ENCODE results near the gene SCAPER. TPM values are rescaled to one million over a fixed set of nuclear protein-coding genes. Genes with fewer than 3 reads are reported as not detected.

Gene SCAPER
- total RNA-seq, 1 experiment from 2014 or later = 15.3 TPM

- Histone ChIP-seq H3K27ac (ENCODE audit: low read length) (no peak overlapping the region), H3K4me1 (ENCODE audit: control insufficient read depth, insufficient read depth, low read length) (no peaks in the 10 kb centered on the region), H3K36me3 (ENCODE audit: control insufficient read depth, insufficient read depth, low read length) (no peaks in the 10 kb centered on the region), H3K4me3 (ENCODE audit: low read depth in 2 of 2, low read length in 2 of 2) (no peak overlapping the region), H3K9me3 (ENCODE audit: control insufficient read depth, insufficient read depth, low read depth, low read length) (no peaks in the 10 kb centered on the region), H3K27me3 (ENCODE audit: control insufficient read depth, insufficient read depth, low read length) (no peaks in the 10 kb centered on the region; the same call in 1 of the 2 replicates)
- ChIA-PET CTCF (no interaction called here), POLR2A (no interaction called here)
- TF ChIP-seq REST (IDR thresholded peaks at IDR 0.05; ENCODE audit: insufficient read depth in 1 of 2, low read depth in 2 of 2, low read length in 1 of 2) = no peak
- no peak for TF ChIP-seq SIN3A (IDR thresholded peaks at IDR 0.05; ENCODE audit: borderline replicate concordance, insufficient read depth, low read depth, low read length)
- no peak for TF ChIP-seq POLR2AphosphoS5 (IDR thresholded peaks at IDR 0.05; ENCODE audit: low read depth, low read length)
- TF ChIP-seq TCF7L2 (IDR thresholded peaks at IDR 0.05; ENCODE audit: low read depth, low read length) = no peak
- TF ChIP-seq, protein P1, sequence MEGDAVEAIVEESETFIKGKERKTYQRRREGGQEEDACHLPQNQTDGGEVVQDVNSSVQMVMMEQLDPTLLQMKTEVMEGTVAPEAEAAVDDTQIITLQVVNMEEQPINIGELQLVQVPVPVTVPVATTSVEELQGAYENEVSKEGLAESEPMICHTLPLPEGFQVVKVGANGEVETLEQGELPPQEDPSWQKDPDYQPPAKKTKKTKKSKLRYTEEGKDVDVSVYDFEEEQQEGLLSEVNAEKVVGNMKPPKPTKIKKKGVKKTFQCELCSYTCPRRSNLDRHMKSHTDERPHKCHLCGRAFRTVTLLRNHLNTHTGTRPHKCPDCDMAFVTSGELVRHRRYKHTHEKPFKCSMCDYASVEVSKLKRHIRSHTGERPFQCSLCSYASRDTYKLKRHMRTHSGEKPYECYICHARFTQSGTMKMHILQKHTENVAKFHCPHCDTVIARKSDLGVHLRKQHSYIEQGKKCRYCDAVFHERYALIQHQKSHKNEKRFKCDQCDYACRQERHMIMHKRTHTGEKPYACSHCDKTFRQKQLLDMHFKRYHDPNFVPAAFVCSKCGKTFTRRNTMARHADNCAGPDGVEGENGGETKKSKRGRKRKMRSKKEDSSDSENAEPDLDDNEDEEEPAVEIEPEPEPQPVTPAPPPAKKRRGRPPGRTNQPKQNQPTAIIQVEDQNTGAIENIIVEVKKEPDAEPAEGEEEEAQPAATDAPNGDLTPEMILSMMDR (IDR thresholded peaks at IDR 0.05) = no peak
- no peak for ATAC-seq
- BruUV-seq (replicated peaks) = no TSS peak
- in situ Hi-C loops (cut with HindIII; ENCODE audit: low pct_unique_long_range_greater_than_20kb, low sequenced_read_pairs) (no loop called here), intact Hi-C loops (cut with micrococcal nuclease; ENCODE audit: unreplicated experiment) (no loop called here)
- DNase-seq (ENCODE audit: low read depth, low spot score) = no peak
Observed at GRCh38 chr15:76321171-76321570, 584.0 kb downstream of the SCAPER start.

GRCh38 chr15:76320012-76320411 lies 585.1 kb downstream of the SCAPER start:
- Histone ChIP-seq H3K27ac (ENCODE audit: low read length) (no peak overlapping the region), H3K27me3 (ENCODE audit: control insufficient read depth, insufficient read depth, low read length) (no peaks in the 10 kb centered on the region; the same call in 1 of the 2 replicates), H3K4me3 (ENCODE audit: low read depth in 2 of 2, low read length in 2 of 2) (no peak overlapping the region), H3K4me1 (ENCODE audit: control insufficient read depth, insufficient read depth, low read length) (no peaks in the 10 kb centered on the region), H3K36me3 (ENCODE audit: control insufficient read depth, insufficient read depth, low read length) (no peaks in the 10 kb centered on the region), H3K9me3 (ENCODE audit: control insufficient read depth, insufficient read depth, low read depth, low read length) (no peaks in the 10 kb centered on the region)
- DNase-seq (ENCODE audit: low read depth, low spot score) (no peak), ATAC-seq (no peak)
- in situ Hi-C loops (cut with HindIII; ENCODE audit: low pct_unique_long_range_greater_than_20kb, low sequenced_read_pairs) (no loop called here), intact Hi-C loops (cut with micrococcal nuclease; ENCODE audit: unreplicated experiment) (no loop called here)
- ChIA-PET POLR2A (no interaction called here), CTCF (no interaction called here)
- no TSS peak for BruUV-seq (replicated peaks)
- no peak for TF ChIP-seq REST (IDR thresholded peaks at IDR 0.05; ENCODE audit: insufficient read depth in 1 of 2, low read depth in 2 of 2, low read length in 1 of 2)
- TF ChIP-seq, protein P1 (IDR thresholded peaks at IDR 0.05) = no peak
- no peak for TF ChIP-seq SIN3A (IDR thresholded peaks at IDR 0.05; ENCODE audit: borderline replicate concordance, insufficient read depth, low read depth, low read length)
- TF ChIP-seq TCF7L2 (IDR thresholded peaks at IDR 0.05; ENCODE audit: low read depth, low read length) = no peak
- TF ChIP-seq POLR2AphosphoS5 (IDR thresholded peaks at IDR 0.05; ENCODE audit: low read depth, low read length) = no peak
